ENCODE measurements around the gene CARD19. TPM values are rescaled to one million over a fixed set of nuclear protein-coding genes. Genes with fewer than 3 reads are reported as not detected.
"Not testable (repeated sequence)": the region's sequence is repeated elsewhere in the genome, so short reads cannot be mapped to it uniquely, and the experiment has no call there.

CARD19 gene
- total and polyA plus RNA-seq, 5 experiments from 2014 or later, result 56.3 to 71.2 (median 62.9) TPM

DNA sequence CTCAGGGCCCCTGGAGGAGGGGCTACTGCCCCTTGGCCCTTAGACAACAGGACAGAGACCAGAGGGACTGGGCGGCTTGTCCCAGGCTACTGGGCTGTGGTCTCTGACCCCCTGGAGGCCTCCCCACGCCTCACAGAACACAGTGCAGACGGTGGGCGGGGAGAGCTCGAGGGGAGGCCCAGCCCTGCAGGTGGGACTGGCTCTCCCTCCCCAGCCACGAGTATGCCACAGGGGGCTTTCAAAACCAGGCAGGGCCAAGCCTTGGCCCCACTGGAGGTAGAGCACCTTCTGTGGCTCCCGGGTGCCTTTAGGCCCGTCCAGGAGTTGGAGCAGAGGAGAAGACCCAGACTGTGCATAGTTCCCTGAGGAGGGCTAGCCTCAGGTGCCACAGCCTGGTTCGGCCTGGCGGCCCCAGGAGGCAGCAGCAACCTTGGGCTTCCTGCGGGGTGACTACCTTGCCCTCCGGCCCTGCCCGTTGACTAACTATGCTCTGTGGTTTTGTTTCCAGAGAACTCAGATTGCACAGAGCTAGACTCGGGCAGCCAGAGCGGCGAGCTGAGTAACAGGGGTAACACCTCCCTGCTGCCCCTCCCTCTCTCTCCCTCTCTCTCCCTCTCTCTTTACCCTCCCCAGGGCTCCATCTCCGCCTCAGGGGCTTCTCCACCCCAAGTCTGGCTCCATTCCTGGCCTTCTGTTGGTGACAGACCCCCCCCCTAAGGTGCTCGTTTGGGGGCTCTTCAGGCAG lies 15.5 kb downstream of the CARD19 start:
- DNase-seq (no peak), ATAC-seq (no peak)
- H3K27ac Mint-ChIP-seq, result no peak overlapping the region
- H3K27me3 Mint-ChIP-seq, result no peaks in the 10 kb centered on the region
- POLR2A ChIA-PET, result interaction anchor here (1.2 kb wide), 1 partner anchor 18 kb away, joined by 3 read pairs; no protein-coding TSS in a partner anchor
- peaks cover 15 to 47% (median 36%) of the 10 kb centered on the region in 4 donors for H3K4me1 Mint-ChIP-seq
- H3K4me3 Mint-ChIP-seq, result no peak overlapping the region
- peaks cover 5 to 39% (median 10%) of the 10 kb centered on the region in 3 donors for H3K36me3 Mint-ChIP-seq
- no peaks in the 10 kb centered on the region for H3K9me3 Mint-ChIP-seq

DNA sequence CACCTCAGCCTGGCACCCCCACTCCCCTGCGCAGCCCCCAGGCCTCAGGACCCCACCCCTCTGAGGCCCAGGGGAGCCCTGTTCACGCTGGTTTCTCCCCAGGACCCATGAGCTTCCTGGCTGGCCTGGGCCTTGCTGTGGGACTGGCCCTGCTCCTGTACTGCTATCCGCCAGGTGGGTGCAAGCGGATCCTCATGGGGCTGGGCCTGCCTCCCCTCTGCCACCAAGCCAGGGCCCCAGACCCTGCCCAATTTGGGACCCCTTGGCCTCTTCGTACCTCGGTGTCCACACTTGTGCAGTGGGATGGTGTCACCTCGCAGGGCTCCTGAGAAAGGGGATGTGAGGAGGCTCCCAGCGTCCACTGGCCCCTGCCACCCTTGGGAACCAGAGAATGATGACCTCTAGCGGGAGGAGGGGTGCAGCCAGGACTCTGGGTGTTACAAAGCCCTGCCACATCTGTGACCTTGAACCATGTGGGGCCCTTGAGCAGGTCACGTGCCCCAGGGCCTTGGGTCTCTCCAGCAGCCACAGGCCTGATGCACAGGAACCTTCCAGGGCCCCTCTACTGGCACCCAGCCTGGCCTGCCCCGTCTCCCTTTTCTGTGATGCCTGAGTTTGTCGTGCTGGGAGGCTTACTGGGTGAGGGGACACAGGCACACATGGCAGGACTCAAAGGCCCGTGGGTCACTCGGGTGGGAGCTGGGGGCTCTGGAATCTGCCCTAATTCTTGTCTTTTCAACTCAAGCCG lies 16.3 kb downstream of the CARD19 start:
- no peak for DNase-seq
- POLR2A ChIA-PET, result interaction anchor here (1.3 kb wide), 1 partner anchor 11 kb away, joined by 5 read pairs; no protein-coding TSS in a partner anchor
- peaks cover 5 to 39% (median 10%) of the 10 kb centered on the region in 3 donors for H3K36me3 Mint-ChIP-seq
- no peaks in the 10 kb centered on the region for H3K27me3 Mint-ChIP-seq
- peak overlapping the region in 1 of 10 donors; percentile 1 for H3K27ac Mint-ChIP-seq
- H3K4me3 Mint-ChIP-seq, result no peak overlapping the region
- no peak for ATAC-seq
- H3K4me1 Mint-ChIP-seq, result peaks cover 12 to 40% (median 28%) of the 10 kb centered on the region in 4 donors
- no peaks in the 10 kb centered on the region for H3K9me3 Mint-ChIP-seq

DNA sequence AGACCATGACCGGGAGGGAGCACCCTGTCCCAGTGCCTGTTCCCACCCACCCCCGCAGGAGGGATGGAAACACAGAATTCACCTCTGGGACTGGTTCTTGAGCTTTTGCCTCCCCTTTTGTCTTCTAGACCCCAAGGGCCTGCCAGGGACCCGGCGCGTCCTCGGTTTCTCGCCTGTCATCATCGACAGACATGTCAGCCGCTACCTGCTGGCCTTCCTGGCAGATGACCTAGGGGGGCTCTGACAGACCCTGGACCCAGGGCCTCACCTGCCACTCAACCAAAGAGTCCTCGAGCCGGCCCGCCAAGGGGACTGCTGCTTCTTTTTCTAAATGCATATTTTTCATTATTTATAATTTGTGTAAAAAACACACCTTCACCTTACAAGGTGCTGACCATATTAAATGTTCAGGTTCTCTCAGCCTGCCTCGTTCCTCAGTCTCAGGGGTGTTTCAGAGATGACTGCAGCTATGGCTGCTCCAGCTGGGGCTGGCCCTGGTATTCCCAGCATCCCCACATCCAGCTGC lies 16.9 kb downstream of the CARD19 start:
- H3K4me3 Mint-ChIP-seq, result no peak overlapping the region
- H3K36me3 Mint-ChIP-seq, result peaks cover 5 to 37% (median 10%) of the 10 kb centered on the region in 3 donors
- ATAC-seq (no peak), DNase-seq (no peak)
- no peak overlapping the region for H3K27ac Mint-ChIP-seq
- H3K27me3 Mint-ChIP-seq, result no peaks in the 10 kb centered on the region
- H3K4me1 Mint-ChIP-seq, result peaks cover 12 to 33% (median 23%) of the 10 kb centered on the region in 4 donors
- POLR2A ChIA-PET, result interaction anchor here (0.6 to 1.3 kb wide), 2 partner anchors 11 to 160 kb away, joined by 3 to 5 read pairs; no protein-coding TSS in a partner anchor
- H3K9me3 Mint-ChIP-seq, result no peaks in the 10 kb centered on the region

DNA sequence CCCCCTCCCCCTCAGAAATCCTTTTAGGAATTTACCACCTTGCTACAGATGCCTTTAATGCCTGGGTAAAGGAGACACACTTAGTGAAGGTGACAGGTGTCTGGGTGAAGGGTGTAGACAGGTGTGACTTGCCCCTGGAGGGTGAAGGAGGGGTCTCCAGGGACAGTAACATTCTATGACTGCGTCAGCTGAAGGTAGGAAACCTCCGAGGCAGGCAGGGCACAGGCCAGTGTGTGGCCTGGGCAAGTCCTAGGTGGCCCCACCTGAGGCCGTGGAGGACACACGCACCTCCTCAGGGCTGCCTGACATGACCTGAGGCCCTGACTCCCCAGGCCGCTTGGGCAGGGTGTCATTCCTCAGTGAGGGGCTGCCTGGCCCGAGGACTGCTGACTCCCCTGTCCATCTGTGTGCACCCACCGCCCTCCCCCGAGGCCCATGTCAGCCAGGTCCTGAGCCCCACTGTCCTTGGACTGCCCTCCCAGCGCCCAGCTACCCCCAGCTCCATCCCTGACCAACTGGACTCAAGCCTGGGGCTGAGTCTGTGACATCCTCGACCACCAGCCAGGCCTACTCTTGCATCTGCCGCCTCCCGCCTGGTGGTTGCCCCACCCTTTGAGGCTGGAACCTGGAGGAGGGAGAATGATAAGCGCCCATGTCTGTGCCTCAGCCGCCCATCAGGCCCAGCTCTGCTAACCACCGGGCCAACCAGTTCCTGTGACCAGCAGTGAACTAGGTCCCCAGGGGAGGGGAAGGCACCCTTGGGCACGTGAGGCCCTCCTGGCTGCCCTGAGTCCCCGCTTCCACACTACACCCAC lies 18.4 kb downstream of the CARD19 start:
- peaks cover 11 to 40% (median 24%) of the 10 kb centered on the region in 4 donors for H3K4me1 Mint-ChIP-seq
- no peak overlapping the region for H3K4me3 Mint-ChIP-seq
- POLR2A ChIA-PET, result interaction anchor here (1.6 kb wide), 1 partner anchor 11 kb away, joined by 4 read pairs; no protein-coding TSS in a partner anchor
- ATAC-seq (no peak), DNase-seq (no peak)
- no peaks in the 10 kb centered on the region for H3K9me3 Mint-ChIP-seq
- peaks cover 0 to 29% (median 5%) of the 10 kb centered on the region in 3 donors for H3K36me3 Mint-ChIP-seq
- no peaks in the 10 kb centered on the region for H3K27me3 Mint-ChIP-seq
- peak overlapping the region in 4 of 10 donors; percentile 11 to 86 (median 59) for H3K27ac Mint-ChIP-seq

DNA sequence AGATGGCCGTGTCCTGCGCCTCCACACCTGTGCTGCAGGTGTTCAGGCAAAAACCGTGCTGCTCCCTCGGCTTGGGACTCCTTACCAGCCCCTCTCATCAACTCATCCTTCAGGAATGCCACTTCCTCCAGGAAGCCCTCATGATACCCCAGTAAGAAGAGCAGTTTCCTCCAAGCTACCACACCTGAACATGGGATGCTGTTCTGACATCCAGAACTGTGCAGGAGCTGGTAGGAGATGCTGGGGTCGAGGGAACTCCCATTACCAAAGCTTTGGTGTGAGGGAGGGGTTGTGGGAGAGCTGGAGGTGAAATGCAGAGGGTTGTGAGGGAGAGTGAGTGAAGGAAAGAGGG lies 18.9 kb downstream of the CARD19 start:
- Mint-ChIP-seq H3K4me3 (no peak overlapping the region), H3K36me3 (peaks cover 0 to 28% (median 2%) of the 10 kb centered on the region in 3 donors), H3K4me1 (peaks cover 14 to 41% (median 27%) of the 10 kb centered on the region in 4 donors), H3K27ac (peak overlapping the region in 6 of 10 donors; percentile 11 to 86 (median 52)), H3K27me3 (no peaks in the 10 kb centered on the region), H3K9me3 (no peaks in the 10 kb centered on the region)
- no peak for ATAC-seq
- POLR2A ChIA-PET, result interaction anchor here (1.6 kb wide), 1 partner anchor 10 kb away, joined by 4 read pairs; no protein-coding TSS in a partner anchor
- no peak for DNase-seq

DNA sequence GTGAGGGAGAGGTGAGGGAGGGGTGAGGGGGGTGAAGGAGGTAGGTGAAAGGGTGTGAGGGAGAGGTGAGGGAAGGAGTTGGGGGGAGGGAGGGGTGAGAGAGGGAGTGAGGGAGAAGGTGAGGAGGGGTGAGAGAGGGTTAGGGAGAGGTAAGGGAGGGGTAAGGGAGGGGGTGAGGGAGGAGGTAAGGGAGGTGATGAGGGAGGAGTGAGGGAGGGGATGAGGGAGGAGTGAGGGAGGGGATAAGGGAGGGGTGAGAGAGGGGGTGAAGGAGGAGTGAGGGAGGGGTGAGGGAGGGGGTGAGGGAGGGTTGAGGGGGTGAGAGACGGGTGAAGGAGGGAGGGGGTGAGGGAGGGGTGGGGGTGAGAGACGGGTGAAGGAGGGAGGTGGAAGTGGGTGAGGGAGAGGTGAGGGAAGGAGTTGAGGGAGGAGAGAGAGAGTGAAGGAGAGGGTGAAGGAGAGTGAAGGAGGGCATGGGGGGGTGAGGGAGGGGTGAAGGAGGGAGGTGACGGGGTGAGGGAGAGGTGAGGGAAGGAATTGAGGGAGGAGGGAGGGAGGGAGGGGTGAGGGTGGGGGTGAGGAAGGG lies 19.6 kb downstream of the CARD19 start:
- peaks cover 0 to 26% (median 2%) of the 10 kb centered on the region in 3 donors for H3K36me3 Mint-ChIP-seq
- no peaks in the 10 kb centered on the region for H3K9me3 Mint-ChIP-seq
- DNase-seq (no peak), ATAC-seq (no peak)
- H3K27me3 Mint-ChIP-seq, result no peaks in the 10 kb centered on the region
- H3K4me1 Mint-ChIP-seq, result peaks cover 18 to 41% (median 33%) of the 10 kb centered on the region in 4 donors
- no peak overlapping the region for H3K4me3 Mint-ChIP-seq
- H3K27ac Mint-ChIP-seq, result no peak overlapping the region
- POLR2A ChIA-PET, result no interaction called here

DNA sequence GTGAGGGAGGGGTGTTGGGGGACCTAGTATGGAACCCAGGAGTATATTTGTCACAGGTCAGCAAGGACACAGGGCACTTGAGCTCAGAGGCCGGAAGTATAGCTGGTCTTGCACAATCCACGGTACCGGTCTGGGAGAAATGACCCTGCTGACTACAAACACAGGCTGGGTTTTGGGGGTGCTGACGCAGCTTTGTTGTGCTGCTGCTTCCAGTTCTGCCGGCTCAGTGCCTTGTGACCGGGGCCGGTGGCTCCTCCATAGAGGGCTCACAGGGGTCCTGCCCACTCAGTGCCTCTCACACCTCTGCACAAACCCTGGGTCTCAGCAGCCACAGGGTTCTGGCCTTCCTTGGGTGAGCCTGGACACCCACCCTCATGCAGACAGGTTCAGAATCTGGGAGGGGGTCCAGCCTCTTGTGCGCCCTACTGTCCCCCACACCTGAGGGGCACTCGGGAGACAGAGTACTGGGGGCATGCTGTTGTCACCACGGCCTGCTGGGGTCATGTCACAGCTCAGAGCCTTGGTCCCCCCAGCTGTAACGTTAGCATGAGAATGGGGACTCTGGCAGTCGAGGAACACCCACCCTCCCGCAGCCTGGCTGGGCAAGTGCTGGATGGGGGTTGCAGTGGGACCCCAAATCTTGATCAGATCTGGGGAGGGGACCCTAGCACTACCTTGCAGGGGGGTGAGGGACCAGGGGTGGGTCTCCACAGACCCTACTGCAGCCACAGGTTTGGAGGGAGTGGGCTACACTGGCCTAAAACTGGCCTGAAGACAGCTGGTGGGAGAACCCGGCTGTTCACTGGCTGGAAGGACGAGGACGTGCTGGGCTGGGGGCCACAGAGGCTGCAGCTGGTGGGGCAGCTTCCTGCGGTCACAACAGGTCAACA lies 20.3 kb downstream of the CARD19 start:
- peaks cover 0 to 24% (median 0%) of the 10 kb centered on the region in 3 donors for H3K36me3 Mint-ChIP-seq
- POLR2A ChIA-PET, result interaction anchor here (0.7 to 1.3 kb wide), 3 partner anchors 7 to 14 kb away, joined by 3 to 4 read pairs (median 3); no protein-coding TSS in a partner anchor
- DNase-seq, result no peak
- peak overlapping the region in 3 of 10 donors; percentile 21 to 71 (median 52) for H3K27ac Mint-ChIP-seq
- H3K27me3 Mint-ChIP-seq, result no peaks in the 10 kb centered on the region
- no peak overlapping the region for H3K4me3 Mint-ChIP-seq
- no peak for ATAC-seq
- H3K9me3 Mint-ChIP-seq, result no peaks in the 10 kb centered on the region
- H3K4me1 Mint-ChIP-seq, result peaks cover 16 to 39% (median 33%) of the 10 kb centered on the region in 4 donors

DNA sequence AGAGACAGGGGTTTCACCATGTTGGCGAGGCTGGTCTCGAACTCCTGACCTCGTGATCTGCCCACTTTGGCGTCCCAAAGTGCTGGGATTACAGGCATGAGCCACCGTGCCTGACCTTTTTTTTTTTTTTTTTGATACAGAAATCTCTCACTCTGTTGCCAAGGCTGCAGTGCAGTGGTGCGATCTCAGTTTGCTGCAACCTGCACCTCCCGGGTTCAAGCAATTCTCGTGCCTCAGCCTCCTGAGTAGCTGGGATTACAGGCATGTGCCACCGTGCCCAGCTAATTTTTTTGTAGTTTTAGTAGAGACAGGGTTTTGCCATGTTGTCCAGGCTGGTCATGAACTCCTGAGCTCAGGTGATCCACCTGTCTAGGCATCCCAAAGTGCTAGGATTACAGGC lies 21.5 kb downstream of the CARD19 start:
- Mint-ChIP-seq H3K27ac (peak overlapping the region in 2 of 10 donors; percentile 38 to 48), H3K36me3 (peaks cover 0 to 22% (median 3%) of the 10 kb centered on the region in 3 donors), H3K4me1 (peaks cover 21 to 42% (median 39%) of the 10 kb centered on the region in 4 donors)
- not testable (repeated sequence) for ATAC-seq, H3K9me3 Mint-ChIP-seq, H3K4me3 Mint-ChIP-seq, DNase-seq, H3K27me3 Mint-ChIP-seq
- POLR2A ChIA-PET, result interaction anchor here (0.9 to 1.3 kb wide), 4 partner anchors 9 to 19 kb away, joined by 3 to 4 read pairs (median 4); partner anchors contain the start of gene NINJ1

DNA sequence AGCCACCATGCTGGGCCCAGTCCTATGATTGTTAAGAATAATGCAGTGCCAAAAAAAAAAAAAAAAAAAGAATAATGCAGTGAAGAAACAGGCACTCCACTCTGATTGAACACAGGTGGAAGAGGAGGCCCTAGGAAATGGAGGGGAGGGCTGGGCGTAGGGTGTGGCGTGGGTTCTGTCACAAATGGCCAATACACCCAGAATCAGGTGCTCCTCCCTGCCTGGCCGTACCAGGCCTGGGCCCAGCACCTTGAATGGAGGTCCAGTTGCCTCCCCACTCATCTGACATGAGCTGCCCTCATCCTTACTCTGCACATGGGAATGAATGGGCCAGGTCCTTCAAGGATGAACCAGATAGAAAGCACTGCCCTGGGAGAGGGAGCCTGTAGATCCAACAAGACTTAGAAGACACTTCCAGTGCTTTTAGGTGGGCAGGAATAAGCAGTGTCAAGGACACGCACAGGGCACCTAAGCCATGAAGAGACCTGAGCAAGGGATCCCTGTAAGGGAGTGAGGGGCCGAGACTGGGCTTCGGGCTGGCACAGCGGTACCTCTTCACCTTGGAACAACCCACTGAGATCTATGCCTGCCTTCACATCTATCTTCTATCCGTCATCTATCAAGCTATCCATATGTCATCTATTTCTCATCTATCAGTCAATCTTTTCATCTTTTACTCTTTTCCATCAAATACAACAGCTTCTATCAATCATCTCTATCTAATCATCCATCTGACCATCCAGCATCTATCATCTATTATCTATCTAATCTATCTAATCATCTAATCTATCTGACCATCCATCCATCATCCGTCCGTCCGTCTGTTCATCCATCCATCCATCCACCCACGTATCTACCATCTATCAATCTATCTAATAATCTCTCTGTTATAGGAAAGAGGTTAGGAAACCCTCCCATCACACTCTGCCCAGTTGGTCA lies 22.2 kb downstream of the CARD19 start:
- H3K27ac Mint-ChIP-seq, result peak overlapping the region in 9 of 10 donors; percentile 1 to 88 (median 27)
- POLR2A ChIA-PET, result interaction anchor here (0.5 to 3.8 kb wide), 8 partner anchors 9 to 98 kb away, joined by 3 to 13 read pairs (median 4); partner anchors contain the start of gene NINJ1
- no peaks in the 10 kb centered on the region for H3K9me3 Mint-ChIP-seq
- peaks cover 21 to 42% (median 40%) of the 10 kb centered on the region in 4 donors for H3K4me1 Mint-ChIP-seq
- no peak overlapping the region for H3K4me3 Mint-ChIP-seq
- DNase-seq (no peak), ATAC-seq (no peak)
- peaks cover 0 to 22% (median 3%) of the 10 kb centered on the region in 3 donors for H3K36me3 Mint-ChIP-seq
- no peaks in the 10 kb centered on the region for H3K27me3 Mint-ChIP-seq

All from naive thymus-derived CD8-positive, alpha-beta T cell (primary cell).